Prostate gland (tissue), 2 donors: ENCODE measurements around the gene LGALS9. TPM values are rescaled to one million over a fixed set of nuclear protein-coding genes. Genes with fewer than 3 reads are reported as not detected.
"Not testable (repeated sequence)": the region's sequence is repeated elsewhere in the genome, so short reads cannot be mapped to it uniquely, and the experiment has no call there.

ENCODE experiments used
- DNase-seq: peaks from one replicate; pipeline ENCODE4 v3.0.0-alpha.2; 2019; ENCODE audit warnings: low spot score
- H3K27ac ChIP-seq, 2 donors: fragments of 200-600 bp; sonication (generic); 2 replicates each; pipeline ENCODE4 v1.5.1; 2017 to 2019
- H3K27me3 ChIP-seq: fragments of 200-600 bp; sonication (generic); replicated peaks from 2 replicates; pipeline ENCODE4 v1.5.1; 2019; ENCODE audit not compliant: insufficient read depth
- H3K36me3 ChIP-seq, 2 donors: fragments of 200-600 bp; sonication (generic); 1 replicate in 1 of 2; 2 replicates in 1 of 2; pipeline versions ENCODE4 v1.5.1 to v1.8.1; 2017 to 2019
- H3K4me1 ChIP-seq: fragments of 200-600 bp; sonication (generic); replicated peaks from 2 replicates; pipeline ENCODE4 v1.5.1; 2019
- H3K4me3 ChIP-seq, 2 donors: fragments of 200-600 bp; sonication (generic); 2 replicates each; pipeline ENCODE4 v1.5.1; 2017 to 2019
- H3K9me3 ChIP-seq: fragments of 200-600 bp; sonication (generic); 2 replicates; pipeline ENCODE4 v1.5.1; 2017
- POLR2A ChIP-seq: fragments of 450-650 bp; IDR thresholded peaks from one replicate; pipeline ENCODE4 v1.6.1; 2016; ENCODE audit warnings: antibody characterized with exemption, mild to moderate bottlenecking
- POLR2AphosphoS5 ChIP-seq: sonication (generic); formaldehyde crosslinking; IDR thresholded peaks from one replicate; pipeline ENCODE4 v1.6.1; 2017; ENCODE audit warnings: antibody characterized with exemption
- WGBS: methylation state at CpG from one replicate; pipeline ENCODE4 v1.1.5; 2018; 5-methylcytosine and 5-hydroxymethylcytosine counted together
- intact Hi-C: fragments of 100-400 bp; cut with DNase I; formaldehyde crosslinking; loops from one replicate; pipeline ENCODE4 v1.14.2; 2022
- total RNA-seq, 2 donors: library from RNA; depleted of rRNA; stranded (reverse); fragments of >200 nt; gene quantifications; one replicate each; pipeline ENCODE4 v1.1.0, GENCODE V29; 2016
- TF ChIP-seq, protein P1 (sequence below), 4 experiments: fragments of 200-600 bp in 2 of 4; fragments of 450-650 bp in 2 of 4; sonication (generic) in 2 of 4; IDR thresholded peaks; 1 replicate in 3 of 4; 2 replicates in 1 of 4; pipeline ENCODE4 v1.5.1; 2016 to 2019; ENCODE audit warnings: antibody characterized with exemption in 4 of 4, mild to moderate bottlenecking in 2 of 4, moderate library complexity in 2 of 4

LGALS9 gene
- total RNA-seq, 2 donors from 2014 or later = 7.2 to 16.7 TPM

DNA sequence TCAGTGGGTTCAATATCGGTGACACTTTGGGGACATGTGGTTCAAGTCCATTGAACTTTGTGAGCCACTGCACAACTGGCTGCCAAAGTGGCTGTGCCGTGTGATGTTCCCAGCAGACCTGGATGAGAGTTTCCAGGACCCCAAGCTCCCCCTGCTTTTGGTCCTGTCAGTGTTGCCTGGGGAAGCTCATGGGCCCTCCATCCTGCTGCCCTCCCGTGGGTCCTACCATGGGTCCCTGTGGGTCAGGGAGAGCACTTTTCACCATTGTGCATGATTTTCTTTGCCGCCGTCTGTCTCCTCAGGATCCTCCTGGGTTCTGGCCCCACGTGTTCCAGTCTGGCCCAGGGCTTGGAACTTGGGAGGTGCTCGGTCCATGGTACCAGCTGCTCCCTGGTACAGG, 38.1 kb downstream of the LGALS9 start:
- Histone ChIP-seq H3K27ac (no peak overlapping the region), H3K27me3 (no peaks in the 10 kb centered on the region), H3K4me3 (no peak overlapping the region), H3K36me3 (no peaks in the 10 kb centered on the region), H3K4me1 (no peaks in the 10 kb centered on the region), H3K9me3 (no peaks in the 10 kb centered on the region)
- TF ChIP-seq, protein P1, sequence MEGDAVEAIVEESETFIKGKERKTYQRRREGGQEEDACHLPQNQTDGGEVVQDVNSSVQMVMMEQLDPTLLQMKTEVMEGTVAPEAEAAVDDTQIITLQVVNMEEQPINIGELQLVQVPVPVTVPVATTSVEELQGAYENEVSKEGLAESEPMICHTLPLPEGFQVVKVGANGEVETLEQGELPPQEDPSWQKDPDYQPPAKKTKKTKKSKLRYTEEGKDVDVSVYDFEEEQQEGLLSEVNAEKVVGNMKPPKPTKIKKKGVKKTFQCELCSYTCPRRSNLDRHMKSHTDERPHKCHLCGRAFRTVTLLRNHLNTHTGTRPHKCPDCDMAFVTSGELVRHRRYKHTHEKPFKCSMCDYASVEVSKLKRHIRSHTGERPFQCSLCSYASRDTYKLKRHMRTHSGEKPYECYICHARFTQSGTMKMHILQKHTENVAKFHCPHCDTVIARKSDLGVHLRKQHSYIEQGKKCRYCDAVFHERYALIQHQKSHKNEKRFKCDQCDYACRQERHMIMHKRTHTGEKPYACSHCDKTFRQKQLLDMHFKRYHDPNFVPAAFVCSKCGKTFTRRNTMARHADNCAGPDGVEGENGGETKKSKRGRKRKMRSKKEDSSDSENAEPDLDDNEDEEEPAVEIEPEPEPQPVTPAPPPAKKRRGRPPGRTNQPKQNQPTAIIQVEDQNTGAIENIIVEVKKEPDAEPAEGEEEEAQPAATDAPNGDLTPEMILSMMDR (IDR thresholded peaks at IDR 0.05) = no peak
- TF ChIP-seq POLR2AphosphoS5 (no peak), POLR2A (no peak)
- 96% methylated on average over 7 of the region's 7 CpGs for WGBS
- intact Hi-C loops = loop anchor here (10.0 kb wide), 1 partner anchor 216 kb away; no protein-coding TSS in a partner anchor
- DNase-seq = no peak

GRCh38 chr17:27669850-27670249, 38.9 kb downstream of the LGALS9 start:
- DNase-seq = no peak
- Histone ChIP-seq H3K4me1 (no peaks in the 10 kb centered on the region), H3K36me3 (no peaks in the 10 kb centered on the region), H3K27me3 (no peaks in the 10 kb centered on the region), H3K9me3 (no peaks in the 10 kb centered on the region), H3K4me3 (no peak overlapping the region), H3K27ac (no peak overlapping the region)
- TF ChIP-seq, protein P1 (IDR thresholded peaks at IDR 0.05) = no peak
- 73% methylated on average over 5 of the region's 5 CpGs for WGBS
- intact Hi-C loops = loop anchor here (10.0 kb wide), 1 partner anchor 215 kb away; no protein-coding TSS in a partner anchor

DNA sequence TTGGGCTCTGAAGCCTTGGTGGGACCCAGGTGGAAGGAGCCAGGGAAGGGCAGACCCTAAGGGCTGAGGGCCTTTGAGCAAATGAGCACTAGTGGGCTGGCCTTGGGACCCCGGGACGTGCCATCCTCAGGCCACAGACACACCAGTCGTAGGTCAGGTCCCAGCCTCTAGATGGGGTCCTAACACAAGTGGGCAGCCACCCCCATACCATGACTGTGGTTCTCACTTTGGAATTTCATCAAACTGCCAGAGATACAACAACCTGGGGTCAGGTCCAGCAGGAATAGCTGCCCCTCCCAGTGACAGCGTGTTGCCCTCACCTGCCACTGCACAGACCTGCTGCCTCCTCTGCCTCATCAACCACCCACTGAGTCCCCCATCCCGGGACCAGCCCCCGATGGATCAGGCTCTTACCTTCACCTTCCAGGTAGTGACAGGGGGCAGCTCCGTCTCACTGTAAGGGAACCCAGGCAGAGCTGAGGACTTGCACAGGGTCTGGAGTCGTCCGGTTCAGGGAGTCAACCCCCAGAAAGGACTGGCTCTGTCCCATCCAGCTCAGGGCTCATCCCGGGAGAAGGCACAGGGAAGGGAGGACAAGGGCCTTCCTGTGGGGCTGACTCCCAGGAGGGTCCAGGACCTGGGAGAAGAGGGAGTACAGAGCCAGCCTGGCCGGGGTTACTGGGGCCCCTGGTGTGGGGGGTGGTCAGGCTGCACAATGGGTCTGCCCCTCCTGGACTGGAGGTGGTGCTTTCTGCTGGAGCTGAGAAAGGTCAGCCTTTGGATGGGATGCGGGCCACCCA, 40.0 kb downstream of the LGALS9 start:
- no peaks in the 10 kb centered on the region for H3K4me1 ChIP-seq
- H3K4me3 ChIP-seq = no peak overlapping the region
- no peak overlapping the region for H3K27ac ChIP-seq
- H3K27me3 ChIP-seq = no peaks in the 10 kb centered on the region
- TF ChIP-seq POLR2A = no peak
- TF ChIP-seq, protein P1 (IDR thresholded peaks at IDR 0.05) = no peak
- TF ChIP-seq POLR2AphosphoS5 = no peak
- no peaks in the 10 kb centered on the region for H3K36me3 ChIP-seq
- H3K9me3 ChIP-seq = no peaks in the 10 kb centered on the region
- intact Hi-C loops = no loop called here
- DNase-seq = no peak
- 81% methylated on average over 12 of the region's 12 CpGs for WGBS

- Histone ChIP-seq H3K9me3 (no peaks in the 10 kb centered on the region), H3K27ac (no peak overlapping the region), H3K27me3 (no peaks in the 10 kb centered on the region), H3K4me3 (no peak overlapping the region), H3K36me3 (no peaks in the 10 kb centered on the region), H3K4me1 (no peaks in the 10 kb centered on the region)
- 92% methylated on average over 2 of the region's 2 CpGs for WGBS
- no peak for DNase-seq
- TF ChIP-seq POLR2A (no peak), POLR2AphosphoS5 (no peak)
- TF ChIP-seq, protein P1 (IDR thresholded peaks at IDR 0.05) = no peak
- intact Hi-C loops = no loop called here
Observed at GRCh38 chr17:27671591-27671910, 40.6 kb downstream of the LGALS9 start.

DNA sequence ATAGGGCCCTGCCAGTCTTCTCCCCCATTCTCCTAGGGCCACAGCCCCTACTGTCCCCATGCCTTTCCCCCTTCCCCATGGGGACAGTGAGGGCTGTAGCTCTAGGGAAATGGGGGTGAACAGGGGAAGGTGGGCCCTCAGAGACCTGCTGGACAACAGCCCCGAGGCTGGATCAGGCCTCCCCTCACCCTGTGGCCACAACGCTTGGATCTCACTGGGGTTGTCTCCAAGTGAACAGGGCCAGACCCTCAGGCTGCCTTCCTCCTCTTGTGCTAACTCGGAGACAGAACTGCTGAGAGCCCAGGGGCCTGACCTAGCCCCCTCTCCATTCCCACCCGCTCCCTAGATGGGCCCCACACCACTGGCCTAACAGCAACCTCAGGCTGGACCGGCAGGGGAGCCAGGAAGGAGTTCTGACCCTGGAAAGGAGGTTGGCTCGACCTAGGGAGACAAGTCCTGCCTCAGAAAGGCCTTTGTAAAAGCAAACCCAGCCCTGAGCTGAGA, 41.0 kb downstream of the LGALS9 start:
- H3K4me1 ChIP-seq, H3K9me3 ChIP-seq, H3K4me3 ChIP-seq, H3K27ac ChIP-seq, H3K36me3 ChIP-seq, intact Hi-C loops, DNase-seq, H3K27me3 ChIP-seq: not testable (repeated sequence)
- WGBS = 78% methylated on average over 6 of the region's 6 CpGs
